WTC11 (cell line): ENCODE results near the gene COL5A1. TPM values are rescaled to one million over a fixed set of nuclear protein-coding genes. Genes with fewer than 3 reads are reported as not detected.
A peak's percentile ranks its signal among the peaks of the same experiment; 100 is the strongest.

Experiments used
- ATAC-seq: fragments of 200-7000 bp; cut with Tn5 transposase; 2 replicates; pipeline ENCODE4 v1.10.0; 2021; ENCODE audit warnings: mild to moderate bottlenecking, moderate library complexity
- CTCF ChIA-PET: fragments of 300-600 bp; sonication (Branson Sonifier 250); formaldehyde crosslinking; loops from one replicate; lab custom pipeline; 2021; ENCODE audit warnings: antibody characterized with exemption; lab: Charles Lee
- POLR2A ChIA-PET: fragments of 350-600 bp; sonication (Branson Sonifier 250); formaldehyde crosslinking; loops from one replicate; lab custom pipeline; 2021; ENCODE audit warnings: antibody characterized with exemption; lab: Charles Lee
- DNase-seq: peaks from one replicate; pipeline ENCODE4 v3.0.0; 2021; ENCODE audit warnings: low spot score
- H3K27ac Mint-ChIP-seq: 2 replicates; pipeline ENCODE4 v1.8.0; 2021; ENCODE audit warnings: mixed read lengths
- H3K27me3 Mint-ChIP-seq: 2 replicates; pipeline ENCODE4 v1.8.0; 2021; ENCODE audit warnings: low read depth, mild to moderate bottlenecking, moderate library complexity, mixed read lengths
- H3K36me3 Mint-ChIP-seq: 2 replicates; pipeline ENCODE4 v1.8.0; 2021; ENCODE audit warnings: mixed read lengths
- H3K4me1 Mint-ChIP-seq: 2 replicates; pipeline ENCODE4 v1.8.0; 2022; ENCODE audit warnings: mixed read lengths
- H3K4me3 Mint-ChIP-seq: 2 replicates; pipeline ENCODE4 v1.8.0; 2021; ENCODE audit warnings: mild to moderate bottlenecking, moderate library complexity, mixed read lengths
- H3K9me3 Mint-ChIP-seq: 2 replicates; pipeline ENCODE4 v1.8.0; 2021; ENCODE audit warnings: mixed read lengths
- AFF4 ChIP-seq: sonication (generic); formaldehyde crosslinking; IDR thresholded peaks from 2 replicates; pipeline ENCODE4 v1.8.1; 2023; ENCODE audit warnings: mild to moderate bottlenecking, missing genetic modification reagents, borderline replicate concordance
- ARID4B ChIP-seq: sonication (generic); formaldehyde crosslinking; IDR thresholded peaks from 2 replicates; pipeline ENCODE4 v1.8.0; 2023; ENCODE audit warnings: missing genetic modification reagents, mild to moderate bottlenecking, borderline replicate concordance
- CBFB ChIP-seq: sonication (generic); formaldehyde crosslinking; IDR thresholded peaks from 2 replicates; pipeline ENCODE4 v1.8.1; 2022; ENCODE audit warnings: mild to moderate bottlenecking, low read depth, missing genetic modification reagents
- CTCF ChIP-seq: fragments of 200-600 bp; IDR thresholded peaks from 2 replicates; pipeline ENCODE4 v1.8.0; 2022; ENCODE audit warnings: antibody characterized with exemption
- E2F1 ChIP-seq: sonication (generic); formaldehyde crosslinking; IDR thresholded peaks from 2 replicates; pipeline ENCODE4 v1.8.0; 2022; ENCODE audit warnings: mild to moderate bottlenecking, missing genetic modification reagents
- ELF4 ChIP-seq: sonication (generic); formaldehyde crosslinking; IDR thresholded peaks from 2 replicates; pipeline ENCODE4 v1.8.1; 2022; ENCODE audit warnings: low read depth, mild to moderate bottlenecking, moderate library complexity, missing genetic modification reagents
- ESRRA ChIP-seq: sonication (generic); formaldehyde crosslinking; IDR thresholded peaks from 2 replicates; pipeline ENCODE4 v1.8.1; 2022; ENCODE audit warnings: mild to moderate bottlenecking, missing genetic modification reagents, borderline replicate concordance
- FOXP4 ChIP-seq: sonication (generic); formaldehyde crosslinking; IDR thresholded peaks from 2 replicates; pipeline ENCODE4 v1.8.0; 2022; ENCODE audit warnings: mild to moderate bottlenecking, missing genetic modification reagents
- IRF1 ChIP-seq: sonication (generic); formaldehyde crosslinking; IDR thresholded peaks from 2 replicates; pipeline ENCODE4 v1.8.0; 2023; ENCODE audit warnings: missing genetic modification reagents
- NFATC4 ChIP-seq: fragments of 250-450 bp; sonication (Bioruptor Pico); IDR thresholded peaks from 2 replicates; pipeline ENCODE4 v1.9.0; 2021; ENCODE audit warnings: mild to moderate bottlenecking
- NFYB ChIP-seq: sonication (generic); formaldehyde crosslinking; conservative IDR thresholded peaks from 2 replicates; pipeline ENCODE4 v1.8.0; 2022; ENCODE audit warnings: low read depth, missing genetic modification reagents
- PRDM15 ChIP-seq: sonication (generic); formaldehyde crosslinking; IDR thresholded peaks from 2 replicates; pipeline ENCODE4 v1.8.0; 2022; ENCODE audit warnings: missing genetic modification reagents
- RORB ChIP-seq: fragments of 250-450 bp; sonication (Bioruptor Pico); IDR thresholded peaks from 2 replicates; pipeline ENCODE4 v1.9.0; 2021; ENCODE audit warnings: mild to moderate bottlenecking
- SMAD3 ChIP-seq: sonication (generic); formaldehyde crosslinking; IDR thresholded peaks from 2 replicates; pipeline ENCODE4 v1.8.0; 2022; ENCODE audit warnings: missing genetic modification reagents, mild to moderate bottlenecking, borderline replicate concordance
- TP53 ChIP-seq: sonication (generic); formaldehyde crosslinking; IDR thresholded peaks from 2 replicates; pipeline ENCODE4 v1.8.1; 2023; ENCODE audit warnings: mild to moderate bottlenecking, missing genetic modification reagents
- ZMAT4 ChIP-seq: fragments of 250-450 bp; sonication (Bioruptor Pico); IDR thresholded peaks from 2 replicates; pipeline ENCODE4 v1.9.0; 2021; ENCODE audit warnings: mild to moderate bottlenecking
- total RNA-seq: library from RNA; stranded (reverse); gene quantifications from 3 replicates; pipeline ENCODE4 v1.2.3, GENCODE V29; 2021

COL5A1 gene
- total RNA-seq, 1 experiment from 2014 or later, result 13.5 TPM

- Mint-ChIP-seq H3K36me3 (peaks cover 2% of the 10 kb centered on the region; the same call in 1 of the 2 replicates), H3K27me3 (peaks cover 3% of the 10 kb centered on the region), H3K9me3 (peaks cover 6% of the 10 kb centered on the region), H3K4me1 (no peaks in the 10 kb centered on the region; the same call in 1 of the 2 replicates), H3K4me3 (no peak overlapping the region), H3K27ac (no peak overlapping the region)
- DNase-seq (peak; percentile 4), ATAC-seq (no peak)
- POLR2A ChIA-PET, result no interaction called here
- CTCF ChIA-PET, result no interaction called here
- TF ChIP-seq CBFB (CRISPR knock-in tag) (no peak), PRDM15 (CRISPR knock-in tag) (no peak), E2F1 (CRISPR knock-in tag) (no peak), NFATC4 (CRISPR knock-in tag) (no peak), IRF1 (CRISPR knock-in tag) (no peak), NFYB (CRISPR knock-in tag) (no peak), ELF4 (no peak), ESRRA (CRISPR knock-in tag) (no peak), CTCF (no peak), RORB (CRISPR knock-in tag) (no peak), FOXP4 (CRISPR knock-in tag) (no peak), AFF4 (no peak), TP53 (CRISPR knock-in tag) (no peak), ZMAT4 (CRISPR knock-in tag) (no peak), ARID4B (CRISPR knock-in tag) (no peak), SMAD3 (CRISPR knock-in tag) (no peak)
Observed at GRCh38 chr9:134619983-134620661, 21.5 kb upstream of the COL5A1 start.
